ENCODE data around the gene APLN.

The APLN gene

DNA sequence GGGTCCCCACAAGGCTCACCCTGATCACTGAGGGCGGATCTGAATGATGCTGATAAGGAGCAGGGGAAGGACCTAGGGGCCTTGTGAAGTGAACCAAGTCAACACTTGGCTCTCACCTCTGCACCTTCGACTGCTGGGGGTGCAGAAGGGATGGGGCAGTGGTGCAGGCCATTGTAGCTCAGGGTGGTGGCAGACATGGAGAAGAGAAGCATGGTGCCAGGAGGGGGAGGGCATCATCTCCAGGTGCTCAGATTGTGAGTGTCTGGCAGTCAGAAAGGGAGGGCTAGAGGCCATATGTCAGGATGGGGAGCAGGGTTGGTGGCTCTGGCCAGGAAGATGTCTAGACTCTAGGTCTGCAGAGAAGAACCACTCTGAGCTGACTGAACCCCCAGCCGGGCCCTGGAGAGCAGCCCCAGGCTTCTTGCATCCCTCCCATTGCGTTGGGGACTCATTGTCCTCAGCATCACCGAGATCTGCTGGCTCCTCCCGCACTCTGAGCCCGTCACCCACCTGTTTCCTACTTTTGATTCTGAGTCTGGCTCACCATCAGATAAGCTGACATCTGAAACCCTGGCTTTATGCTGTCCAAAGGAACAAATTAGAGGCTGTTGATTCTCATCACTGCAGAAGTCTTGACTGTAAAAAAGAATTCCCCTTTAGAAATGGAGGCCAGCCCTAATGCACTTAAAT is 3.8 kb downstream of the APLN start:
- no peak for TF ChIP-seq MYC (IDR thresholded peaks at IDR 0.05; ENCODE audit: low read depth, low read length)
- TF ChIP-seq POLR2A (IDR thresholded peaks at IDR 0.05; ENCODE audit: extremely low read depth, insufficient read length), result no peak
- no peak for TF ChIP-seq MAX (IDR thresholded peaks at IDR 0.05; ENCODE audit: low read depth, low read length)
- TF ChIP-seq, protein P1, sequence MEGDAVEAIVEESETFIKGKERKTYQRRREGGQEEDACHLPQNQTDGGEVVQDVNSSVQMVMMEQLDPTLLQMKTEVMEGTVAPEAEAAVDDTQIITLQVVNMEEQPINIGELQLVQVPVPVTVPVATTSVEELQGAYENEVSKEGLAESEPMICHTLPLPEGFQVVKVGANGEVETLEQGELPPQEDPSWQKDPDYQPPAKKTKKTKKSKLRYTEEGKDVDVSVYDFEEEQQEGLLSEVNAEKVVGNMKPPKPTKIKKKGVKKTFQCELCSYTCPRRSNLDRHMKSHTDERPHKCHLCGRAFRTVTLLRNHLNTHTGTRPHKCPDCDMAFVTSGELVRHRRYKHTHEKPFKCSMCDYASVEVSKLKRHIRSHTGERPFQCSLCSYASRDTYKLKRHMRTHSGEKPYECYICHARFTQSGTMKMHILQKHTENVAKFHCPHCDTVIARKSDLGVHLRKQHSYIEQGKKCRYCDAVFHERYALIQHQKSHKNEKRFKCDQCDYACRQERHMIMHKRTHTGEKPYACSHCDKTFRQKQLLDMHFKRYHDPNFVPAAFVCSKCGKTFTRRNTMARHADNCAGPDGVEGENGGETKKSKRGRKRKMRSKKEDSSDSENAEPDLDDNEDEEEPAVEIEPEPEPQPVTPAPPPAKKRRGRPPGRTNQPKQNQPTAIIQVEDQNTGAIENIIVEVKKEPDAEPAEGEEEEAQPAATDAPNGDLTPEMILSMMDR (IDR thresholded peaks at IDR 0.05; ENCODE audit: low read depth, low read length), result no peak
- no peak for DNase-seq (ENCODE audit: low read depth)
- H3K4me3 ChIP-seq (ENCODE audit: low read depth, low read length), result no peak overlapping the region

DNA sequence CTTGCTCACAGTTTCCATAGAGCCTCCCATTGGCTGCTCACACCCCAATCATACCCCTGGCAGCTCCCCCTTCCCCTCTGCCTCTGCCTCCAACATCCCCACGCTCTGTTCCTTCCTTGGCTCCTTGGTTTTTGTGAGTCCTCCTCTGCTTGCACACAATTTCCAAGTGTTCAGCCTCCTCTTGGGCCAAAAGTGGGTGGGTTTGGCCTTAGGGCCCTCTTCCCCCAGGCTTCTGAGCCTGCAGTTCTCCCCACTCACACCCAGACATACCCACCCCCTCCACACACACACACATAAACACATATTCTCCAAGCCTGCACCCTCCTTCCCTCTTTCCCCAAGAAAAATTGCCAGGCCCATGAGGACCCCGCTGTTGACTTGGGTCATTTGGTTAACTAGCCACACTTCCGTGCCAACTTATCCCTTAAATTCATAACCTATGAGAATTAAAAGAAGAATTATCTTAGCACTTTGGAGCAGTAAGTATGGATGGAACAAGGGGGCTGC is 4.5 kb downstream of the APLN start:
- H3K4me3 ChIP-seq (ENCODE audit: low read depth, low read length), result no peak overlapping the region
- TF ChIP-seq MAX (IDR thresholded peaks at IDR 0.05; ENCODE audit: low read depth, low read length) (no peak), POLR2A (IDR thresholded peaks at IDR 0.05; ENCODE audit: extremely low read depth, insufficient read length) (no peak), MYC (IDR thresholded peaks at IDR 0.05; ENCODE audit: low read depth, low read length) (no peak)
- TF ChIP-seq, protein P1 (IDR thresholded peaks at IDR 0.05; ENCODE audit: low read depth, low read length), result no peak
- no peak for DNase-seq (ENCODE audit: low read depth)

DNA sequence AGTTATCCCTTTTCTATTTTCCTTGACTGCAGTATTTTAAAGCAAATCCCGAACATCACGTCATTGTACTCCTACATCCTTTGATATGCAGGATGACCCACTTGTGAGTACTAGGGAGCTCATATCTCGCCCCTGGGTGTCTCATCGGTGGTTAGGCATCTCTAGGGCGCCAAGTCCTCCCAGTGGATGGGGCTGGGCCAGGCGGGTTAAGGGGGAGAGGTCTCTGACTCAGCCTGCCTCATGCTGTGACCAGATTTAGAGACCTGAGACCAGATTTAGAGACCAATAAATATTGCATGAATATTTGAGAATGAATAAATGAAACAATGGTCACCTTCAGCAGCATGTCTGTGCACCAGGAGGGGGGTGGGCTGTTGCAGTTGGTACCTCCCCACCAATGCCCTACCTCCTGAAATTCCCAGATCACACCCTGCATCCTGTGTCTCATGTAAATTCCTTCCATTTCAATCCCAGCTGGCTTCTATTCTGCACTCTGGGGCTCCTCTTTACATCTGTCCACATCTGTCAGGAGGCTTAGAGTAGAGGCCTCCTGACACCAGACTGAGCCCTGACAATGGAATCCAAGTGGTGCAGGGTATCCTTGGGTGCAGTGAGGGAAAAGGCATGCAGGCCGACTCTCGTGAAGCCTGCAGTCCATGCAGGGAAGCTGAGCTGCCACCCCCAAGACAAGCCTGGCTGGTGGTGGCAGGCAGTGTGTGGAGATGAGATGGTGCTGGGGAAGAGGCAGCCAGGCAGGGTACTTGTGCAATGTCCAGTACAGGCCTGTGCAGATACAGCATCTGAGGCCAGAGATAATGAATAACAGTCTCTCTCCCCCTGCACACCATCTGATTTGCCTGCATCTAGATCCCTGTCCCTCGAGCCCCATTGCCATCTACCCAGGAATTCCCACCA is 5.2 kb downstream of the APLN start:
- no peak for DNase-seq (ENCODE audit: low read depth)
- TF ChIP-seq, protein P1 (IDR thresholded peaks at IDR 0.05; ENCODE audit: low read depth, low read length), result no peak
- TF ChIP-seq POLR2A (IDR thresholded peaks at IDR 0.05; ENCODE audit: extremely low read depth, insufficient read length) (no peak), MYC (IDR thresholded peaks at IDR 0.05; ENCODE audit: low read depth, low read length) (no peak), MAX (IDR thresholded peaks at IDR 0.05; ENCODE audit: low read depth, low read length) (no peak)
- no peak overlapping the region for H3K4me3 ChIP-seq (ENCODE audit: low read depth, low read length)

DNA sequence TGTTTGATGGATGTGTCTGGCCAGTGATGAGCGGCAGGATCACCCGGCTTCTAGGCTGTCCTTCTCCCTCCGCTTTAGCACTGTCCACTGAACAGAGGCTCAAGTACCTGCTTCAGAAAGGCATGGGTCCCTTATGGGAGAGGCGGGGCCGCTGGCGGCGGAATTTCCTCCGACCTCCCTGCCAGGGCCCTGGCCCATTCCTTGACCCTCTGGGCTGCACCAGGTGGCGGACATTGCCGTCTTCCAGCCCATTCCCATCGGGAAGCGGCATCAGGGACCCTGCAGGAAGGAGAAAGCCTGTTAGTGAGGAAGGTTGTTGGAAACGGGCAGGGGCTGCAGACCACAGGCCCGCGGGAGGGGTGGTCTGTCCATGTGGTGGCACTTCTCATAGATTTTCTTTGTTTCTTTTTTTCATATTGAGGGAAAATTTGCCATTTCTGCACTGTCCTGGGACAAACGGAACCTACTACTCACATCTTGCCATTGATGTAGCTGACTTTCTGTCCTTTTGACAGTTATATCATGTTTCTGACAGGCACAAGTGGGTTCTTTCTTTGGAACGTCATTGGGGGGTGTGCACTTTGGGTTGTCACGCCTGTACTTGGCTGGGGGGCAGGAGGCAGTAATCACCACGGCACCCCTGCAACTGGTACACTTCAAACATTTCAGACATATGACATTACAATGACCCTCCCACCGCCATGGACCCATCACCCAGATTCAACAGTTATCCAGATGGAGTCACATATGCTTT is 6.1 kb downstream of the APLN start:
- no peak for TF ChIP-seq MAX (IDR thresholded peaks at IDR 0.05; ENCODE audit: low read depth, low read length)
- TF ChIP-seq, protein P1 (IDR thresholded peaks at IDR 0.05; ENCODE audit: low read depth, low read length), result no peak
- no peak for DNase-seq (ENCODE audit: low read depth)
- H3K4me3 ChIP-seq (ENCODE audit: low read depth, low read length), result no peak overlapping the region

Data from NB4 (cell line).